Measurements from ENCODE around the gene PTPN4.
"Not testable (repeated sequence)": the region's sequence is repeated elsewhere in the genome, so short reads cannot be mapped to it uniquely, and the experiment has no call there.

Gene PTPN4

DNA sequence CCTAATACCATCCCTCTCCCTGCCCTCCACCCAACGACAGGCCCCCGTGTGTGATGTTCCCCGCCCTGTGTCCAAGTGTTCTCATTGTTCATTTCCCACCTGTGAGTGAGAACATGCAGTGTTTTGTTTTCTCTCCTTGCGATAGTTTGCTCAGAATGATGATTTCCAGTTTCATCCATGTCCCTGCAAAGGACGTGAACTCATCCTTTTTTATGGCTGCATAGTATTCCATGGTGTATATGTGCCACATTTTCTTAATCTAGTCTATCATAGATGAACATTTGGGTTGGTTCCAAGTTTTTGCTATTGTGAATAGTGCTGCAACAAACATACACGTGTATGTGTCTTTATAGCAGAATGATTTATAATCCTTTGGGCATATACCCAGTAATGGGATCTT, 44.7 kb downstream of the PTPN4 start:
- DNase-seq (ENCODE audit: low spot score), result not testable (repeated sequence)

DNA sequence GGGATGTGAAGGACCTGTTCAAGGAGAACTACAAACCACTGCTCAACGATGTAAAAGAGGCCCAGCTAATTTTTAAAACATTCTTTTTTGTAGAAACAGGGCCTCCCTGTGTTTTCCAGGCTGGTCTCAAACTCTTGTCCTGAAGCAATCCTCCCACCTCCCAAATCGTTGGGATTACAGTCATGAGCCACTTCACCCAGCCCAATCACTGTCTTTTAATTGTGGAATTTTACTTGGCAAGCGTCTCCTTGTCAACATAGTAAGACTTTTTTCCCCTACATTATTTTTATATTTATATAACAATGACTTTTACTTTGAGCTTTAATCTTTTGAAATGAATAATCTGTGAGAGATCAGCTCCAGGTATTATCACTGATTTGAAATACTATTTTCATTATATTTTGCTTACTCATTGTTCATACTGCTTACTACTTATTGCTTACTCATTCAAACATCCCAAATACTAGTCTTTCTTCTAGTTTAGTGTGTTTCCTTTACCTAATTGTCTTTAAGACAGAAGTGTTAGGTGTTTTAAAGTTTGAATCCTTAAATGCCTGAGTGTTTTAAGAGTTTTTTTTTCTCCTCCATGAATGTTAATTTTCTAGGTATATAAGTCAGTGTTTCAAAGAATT, 48.9 kb downstream of the PTPN4 start:
- no peak for DNase-seq (ENCODE audit: low spot score)

DNA sequence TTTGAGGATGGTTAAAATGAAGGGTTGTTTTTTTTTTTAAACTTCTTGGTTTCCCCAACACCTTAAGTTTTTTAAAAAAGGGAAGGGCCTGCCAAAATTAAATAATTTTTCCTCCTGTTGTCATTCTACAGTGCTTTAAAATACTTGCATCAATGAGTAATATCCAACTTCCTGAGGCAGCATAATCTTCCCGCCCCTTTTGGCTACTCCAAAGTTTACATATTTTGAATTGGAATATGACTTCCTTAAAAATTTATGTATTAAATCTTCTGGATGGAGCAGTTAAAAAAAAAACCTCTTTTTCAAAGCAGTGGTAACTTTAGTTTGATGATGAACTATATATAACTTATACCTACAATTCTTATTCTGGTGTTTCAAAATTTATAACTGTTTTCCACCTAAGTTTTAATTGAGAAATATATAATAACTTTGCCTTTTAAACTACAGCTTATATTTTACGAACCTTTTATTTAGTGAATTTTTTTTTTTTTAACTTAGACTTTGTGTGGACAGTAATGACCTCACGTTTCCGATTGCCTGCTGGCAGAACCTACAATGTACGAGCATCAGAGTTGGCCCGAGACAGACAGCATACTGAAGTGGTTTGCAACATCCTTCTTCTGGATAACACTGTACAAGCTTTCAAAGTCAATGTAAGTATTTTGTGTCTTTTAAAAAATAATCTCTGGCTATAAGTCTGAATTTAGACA, 49.8 kb downstream of the PTPN4 start:
- DNase-seq (ENCODE audit: low spot score), result no peak

DNA sequence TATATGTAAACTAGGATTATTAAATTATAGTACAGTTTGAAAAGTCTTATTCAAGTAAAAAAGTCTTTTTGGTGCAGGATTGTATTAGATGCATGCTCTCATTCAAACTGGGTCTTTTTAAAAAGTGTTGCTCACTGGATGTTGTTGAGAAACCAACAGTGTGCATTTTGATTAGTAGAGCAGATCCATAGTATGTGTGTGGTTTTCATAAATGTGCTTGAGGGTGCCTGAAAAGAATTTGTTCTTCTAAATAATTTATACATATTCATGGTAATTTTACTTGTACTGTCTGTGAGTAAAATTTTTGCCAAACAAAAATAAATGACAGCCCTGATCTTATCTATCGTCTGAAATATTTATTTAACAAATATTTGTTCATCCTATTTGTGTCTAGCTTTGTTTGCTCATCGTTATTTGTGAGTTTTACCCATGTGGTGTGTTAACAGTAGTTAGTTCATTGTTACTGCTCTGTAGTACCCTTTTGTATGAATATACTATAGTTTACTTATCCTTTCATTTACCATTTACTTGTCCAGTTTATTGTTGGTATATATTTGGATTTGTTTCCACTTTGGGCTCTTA, 50.4 kb downstream of the PTPN4 start:
- DNase-seq (ENCODE audit: low spot score), result no peak

DNA sequence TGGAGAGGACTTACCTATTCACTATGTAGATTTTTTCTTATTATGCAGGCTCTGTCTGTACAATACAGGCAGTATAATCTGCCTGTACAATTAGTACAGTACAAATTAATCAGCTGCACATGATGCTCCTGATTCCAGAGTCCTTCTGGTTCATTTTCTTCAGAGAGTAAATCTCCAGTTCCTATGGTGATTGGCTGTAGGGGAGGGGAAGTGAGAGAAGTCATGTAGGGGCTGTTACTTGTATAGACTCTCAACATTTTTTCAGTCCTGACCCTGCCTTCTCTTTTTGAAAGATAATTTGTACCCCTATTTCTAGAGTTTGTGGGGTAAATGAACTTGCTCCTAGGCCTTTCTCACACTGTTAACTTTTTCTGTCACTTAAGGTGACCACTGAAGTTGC, 54.5 kb downstream of the PTPN4 start:
- DNase-seq (ENCODE audit: low spot score), result no peak

DNA sequence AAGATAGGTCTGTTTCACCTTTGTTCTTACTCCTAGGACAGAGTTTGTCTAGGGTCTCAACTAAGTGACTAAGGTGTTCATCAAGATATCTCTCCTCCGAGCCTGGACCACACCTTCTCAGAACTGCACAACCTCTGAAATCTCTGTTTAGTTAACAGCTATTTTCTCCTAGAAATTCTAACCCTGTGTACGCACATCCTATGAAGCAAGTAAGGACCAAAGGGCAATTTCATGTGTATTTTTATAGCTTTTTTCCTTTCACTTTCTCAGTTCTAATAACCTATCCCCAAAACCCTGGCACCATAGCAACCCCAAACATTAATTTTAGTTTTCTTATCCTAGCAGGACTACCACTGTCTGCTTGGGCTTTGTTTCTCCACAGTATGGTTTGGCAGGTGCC, 59.1 kb downstream of the PTPN4 start:
- DNase-seq (ENCODE audit: low spot score), result no peak

DNA sequence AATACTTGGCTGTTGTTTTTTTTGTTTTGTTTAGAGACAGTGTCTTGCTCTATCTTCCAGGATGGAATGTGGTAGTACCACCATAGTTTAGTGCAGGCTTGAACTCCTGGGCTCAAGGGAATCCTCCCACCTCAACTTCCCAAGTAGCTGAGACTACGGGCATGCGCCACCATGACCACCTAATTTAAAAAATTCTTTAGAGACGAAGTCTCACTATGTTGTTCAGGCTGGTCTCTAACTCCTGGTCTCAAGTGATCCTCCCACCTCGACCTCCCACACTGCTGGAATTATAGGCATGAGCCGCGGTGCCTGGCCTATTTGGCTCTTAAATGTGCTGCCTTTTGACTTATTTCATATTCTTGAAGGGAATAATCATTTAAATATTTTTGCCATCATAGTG, 60.1 kb downstream of the PTPN4 start:
- no peak for DNase-seq (ENCODE audit: low spot score)

DNA sequence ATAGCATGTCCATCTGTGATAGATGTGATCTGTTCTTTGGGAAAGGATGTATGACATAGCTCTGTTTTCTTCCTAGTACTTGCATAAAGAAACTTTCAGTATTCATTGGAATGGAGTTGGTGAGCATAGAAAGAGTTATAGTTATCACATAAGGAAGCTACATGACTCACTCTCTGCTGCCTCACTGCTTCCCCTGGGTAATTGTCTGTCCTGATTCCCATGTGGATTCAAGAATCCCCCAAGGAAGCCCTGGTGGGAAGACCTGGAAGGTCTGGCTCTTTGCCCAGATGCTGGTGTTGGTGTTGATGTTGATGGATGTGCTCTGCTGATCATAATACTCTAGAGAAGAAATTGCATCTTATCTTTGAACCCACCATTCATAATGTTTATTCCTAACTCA, 60.6 kb downstream of the PTPN4 start:
- no peak for DNase-seq (ENCODE audit: low spot score)

DNA sequence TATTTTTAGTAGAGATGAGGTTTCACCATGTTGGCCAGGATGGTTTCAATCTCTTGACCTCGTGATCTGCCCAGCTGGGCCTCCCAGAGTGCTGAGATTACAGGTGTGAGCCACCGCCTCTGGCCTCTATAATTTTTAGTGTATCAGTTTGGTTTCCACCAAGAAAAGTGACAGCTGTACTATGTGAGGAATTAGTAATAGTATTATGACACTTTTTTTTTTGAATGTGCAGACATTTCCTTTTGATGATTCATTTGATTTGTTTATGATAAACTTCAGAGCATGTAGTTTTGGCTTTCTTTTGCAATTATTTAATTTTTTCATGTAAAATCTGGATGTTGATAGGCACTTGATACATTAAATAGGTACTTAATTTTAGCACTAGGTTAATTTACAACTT, 61.5 kb downstream of the PTPN4 start:
- no peak for DNase-seq (ENCODE audit: low spot score)

DNA sequence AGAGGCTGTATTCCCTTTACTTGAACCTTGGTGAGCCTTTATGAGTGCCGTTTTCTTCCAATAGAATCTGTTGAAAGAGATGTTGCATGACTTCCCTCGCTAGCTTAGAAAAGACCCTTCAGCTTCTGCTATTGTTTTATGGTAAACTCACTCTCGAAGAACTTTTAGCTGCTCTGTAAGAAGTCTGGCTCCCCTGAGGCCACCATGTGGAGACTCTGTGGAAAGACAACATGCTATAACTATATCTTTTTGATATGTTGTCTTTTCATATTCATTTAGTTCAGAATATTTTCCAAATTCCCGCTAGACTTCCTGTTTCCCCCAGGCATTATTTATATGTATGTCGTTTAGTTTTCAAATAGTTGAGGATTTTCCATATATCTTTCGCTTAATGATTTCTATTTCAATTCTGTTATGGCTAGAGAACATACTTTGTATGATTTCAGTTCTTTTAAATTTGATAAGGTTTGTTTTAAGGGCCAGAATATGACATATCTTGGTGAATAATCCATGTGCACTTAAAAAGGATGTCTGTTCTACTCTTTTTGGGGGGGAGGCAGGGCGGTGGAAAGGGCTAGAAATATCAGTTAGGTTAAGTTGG, 64.1 kb downstream of the PTPN4 start:
- DNase-seq (ENCODE audit: low spot score), result peak; percentile 42

DNA sequence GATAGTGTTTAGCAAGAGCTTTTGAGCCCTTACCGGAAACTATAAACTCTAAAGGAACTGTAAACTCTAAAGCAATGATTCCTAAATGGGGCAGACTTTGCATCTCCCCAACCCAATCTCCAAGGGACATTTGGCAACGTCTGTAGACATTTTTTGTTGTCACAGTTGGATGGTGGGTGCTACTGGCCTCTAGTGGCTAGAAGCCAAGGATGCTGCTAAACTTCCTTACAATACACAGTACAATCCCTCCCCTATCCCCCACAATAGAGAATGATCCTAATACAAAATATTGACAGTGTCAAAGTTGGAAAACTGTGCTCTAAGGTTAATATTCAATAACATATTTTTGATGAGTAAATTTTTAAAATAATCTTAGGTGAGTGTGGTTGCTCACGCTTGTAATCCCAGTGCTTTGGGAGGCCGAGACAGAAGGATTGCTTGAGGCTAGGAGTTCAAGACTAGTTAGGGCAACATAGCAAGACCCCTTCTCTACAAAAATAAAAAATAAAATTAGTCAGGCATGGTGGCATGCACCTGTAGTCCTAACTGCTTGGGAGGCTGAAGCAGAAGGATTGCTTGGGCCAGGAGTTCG, 66.7 kb downstream of the PTPN4 start:
- peak; percentile 19 for DNase-seq (ENCODE audit: low spot score)

DNA sequence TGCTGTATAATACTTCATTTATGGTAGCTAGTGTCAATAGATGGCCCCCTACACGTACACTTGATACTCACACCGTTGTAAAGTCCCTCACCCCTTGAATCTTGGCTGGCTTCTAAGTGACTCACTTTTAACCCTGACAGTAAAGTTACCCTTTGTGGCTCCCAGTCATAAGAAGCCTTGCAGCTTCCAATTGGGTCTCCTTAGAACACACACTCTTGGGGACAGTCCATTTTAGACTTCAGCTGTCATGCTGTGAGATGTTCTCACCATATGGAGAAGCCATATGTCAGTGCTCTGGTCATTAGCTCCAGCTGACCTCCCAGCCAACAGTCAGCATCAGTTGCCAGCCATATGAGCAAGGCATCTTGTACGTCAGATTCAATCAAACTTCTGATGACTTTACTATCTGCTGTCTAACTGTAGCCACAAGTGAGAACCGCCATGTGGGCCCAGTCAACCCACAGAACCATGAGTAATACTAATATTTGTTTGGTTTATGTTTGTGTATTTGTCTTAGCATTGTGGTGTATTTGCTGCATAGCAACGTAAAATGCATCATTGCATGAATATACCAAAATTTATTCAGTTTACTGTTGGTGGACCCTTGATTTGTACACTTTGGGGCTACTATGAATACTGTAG, 68.3 kb downstream of the PTPN4 start:
- no peak for DNase-seq (ENCODE audit: low spot score)

DNA sequence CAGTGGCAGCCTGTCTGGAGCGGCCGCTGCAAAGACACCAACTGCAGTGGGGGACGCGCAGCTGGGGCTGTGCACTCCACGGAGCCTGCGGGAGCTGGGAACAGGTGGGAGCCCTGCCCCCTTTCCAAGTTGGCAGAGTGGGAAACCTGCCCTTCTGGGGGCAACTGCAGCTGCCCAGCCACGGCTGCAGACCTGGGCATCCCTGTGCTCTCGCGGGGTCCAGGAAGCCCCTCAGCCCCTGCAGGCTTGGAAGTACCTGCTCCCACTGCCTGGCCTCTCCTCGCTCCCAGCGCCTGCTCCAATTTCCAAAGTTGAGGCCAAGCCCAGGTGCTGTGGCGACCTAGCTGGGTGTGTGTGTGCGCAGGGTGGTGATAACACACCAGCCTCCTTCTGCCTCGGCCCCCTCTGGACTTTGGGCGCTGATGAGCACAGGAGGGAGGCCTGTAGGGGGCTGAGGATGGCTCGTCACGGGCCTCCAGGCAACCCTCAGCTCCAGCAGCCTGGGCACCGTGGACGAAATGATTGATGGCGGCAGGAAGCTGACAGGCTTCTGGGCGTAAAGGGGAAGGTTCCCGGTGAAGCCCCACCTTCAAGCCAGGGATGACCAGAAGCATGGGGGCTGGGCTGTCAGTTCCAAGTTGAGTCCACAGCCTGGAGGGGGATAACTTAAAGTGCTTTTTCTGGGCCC, 76.9 kb downstream of the PTPN4 start:
- no peak for DNase-seq (ENCODE audit: low spot score)

DNA sequence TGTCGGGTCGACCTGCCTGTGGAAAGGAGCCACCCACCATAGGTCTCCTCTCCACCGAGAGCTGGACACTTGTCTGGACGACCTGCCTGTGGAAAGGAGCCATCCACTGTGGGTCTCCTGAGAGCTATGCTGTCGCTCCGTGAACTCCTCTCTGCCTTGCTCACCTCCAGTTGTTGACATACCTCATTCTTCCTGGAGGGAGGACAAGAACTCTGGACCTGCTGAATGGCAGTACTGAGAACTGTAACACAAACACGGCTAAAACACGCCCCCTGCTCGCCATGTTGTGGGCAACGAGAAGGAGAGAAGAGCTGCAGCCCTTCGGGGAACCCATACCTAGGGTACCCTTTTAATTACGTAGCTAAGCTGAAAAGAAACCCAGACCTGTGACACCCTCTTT, 77.6 kb downstream of the PTPN4 start:
- DNase-seq (ENCODE audit: low spot score), result no peak

DNA sequence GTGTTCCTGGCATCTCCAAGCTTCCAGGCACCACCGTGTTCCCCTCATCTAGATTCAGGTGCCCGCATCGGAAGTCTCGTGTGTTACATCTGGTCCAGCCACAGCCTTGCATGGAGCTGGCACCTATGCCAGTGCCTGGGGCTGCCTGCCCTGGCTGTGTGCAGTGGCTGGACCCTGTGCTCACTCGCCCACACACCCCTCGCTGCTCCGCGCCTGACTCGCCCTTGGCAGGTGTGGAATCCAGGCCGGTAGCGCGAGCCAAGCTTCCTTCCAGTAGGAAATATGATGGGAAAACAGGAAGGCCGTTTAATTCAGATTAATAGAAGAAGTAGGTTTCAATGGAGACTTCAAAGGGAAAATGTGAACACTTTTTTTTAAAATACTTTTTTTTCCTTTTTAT, 78.0 kb downstream of the PTPN4 start:
- no peak for DNase-seq (ENCODE audit: low spot score)

DNA sequence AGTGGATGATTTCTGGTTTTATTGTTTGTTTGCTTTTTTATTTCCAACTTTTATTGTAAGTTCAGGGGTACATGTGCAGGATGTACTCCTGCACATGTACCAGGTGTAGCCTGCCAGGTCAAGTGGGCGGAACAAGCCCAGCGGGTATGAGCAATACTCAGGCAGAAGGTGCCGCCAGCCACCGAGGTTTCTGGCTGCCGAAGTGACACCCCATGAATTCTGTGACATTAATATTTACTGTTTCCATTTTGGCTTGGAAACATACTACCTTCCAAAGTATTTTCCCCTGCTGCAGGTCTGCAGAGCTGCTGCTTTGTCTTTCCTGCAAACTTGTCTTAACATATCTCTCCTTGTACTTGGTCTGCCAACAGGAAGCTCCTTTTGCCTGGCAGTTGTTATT, 78.5 kb downstream of the PTPN4 start:
- DNase-seq (ENCODE audit: low spot score), result no peak

DNA sequence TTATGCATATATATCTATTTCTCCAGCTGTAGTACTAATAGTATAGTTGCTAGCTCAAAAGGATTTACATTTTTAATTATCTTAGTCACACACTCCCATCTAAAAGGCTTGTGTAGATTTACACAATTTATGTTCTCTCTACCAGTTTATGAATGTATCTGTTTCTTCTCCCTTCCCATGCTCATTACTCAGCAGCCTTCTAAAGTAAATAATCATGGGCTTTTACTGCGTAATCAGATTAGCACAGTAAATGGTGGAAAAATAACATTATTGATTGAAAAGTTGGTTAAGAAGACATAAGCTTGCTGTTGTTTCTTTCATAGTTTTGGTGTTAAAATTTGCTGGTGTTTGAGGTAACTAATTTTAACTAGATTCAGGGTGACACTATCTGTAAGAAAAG, 81.8 kb downstream of the PTPN4 start:
- DNase-seq (ENCODE audit: low spot score), result no peak

DNA sequence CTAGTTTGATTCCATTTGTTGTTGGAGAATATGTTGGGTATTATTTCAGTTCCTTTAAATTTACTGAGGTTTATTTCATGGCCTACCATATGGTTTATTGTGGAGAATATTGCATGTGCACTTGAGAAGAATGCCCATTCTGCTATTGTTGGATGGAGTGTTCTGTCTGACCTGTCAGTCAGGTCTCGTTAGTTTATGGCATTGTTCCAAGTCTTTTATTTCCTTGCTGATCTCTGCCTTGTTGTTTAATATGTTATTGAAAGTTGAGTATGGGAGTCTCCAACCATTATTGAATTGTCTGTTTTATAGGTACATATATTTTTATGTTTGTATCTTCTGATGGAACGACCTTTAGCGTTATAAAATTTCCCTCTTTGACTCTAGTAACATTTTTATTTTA, 86.3 kb downstream of the PTPN4 start:
- DNase-seq (ENCODE audit: low spot score), result no peak

DNA sequence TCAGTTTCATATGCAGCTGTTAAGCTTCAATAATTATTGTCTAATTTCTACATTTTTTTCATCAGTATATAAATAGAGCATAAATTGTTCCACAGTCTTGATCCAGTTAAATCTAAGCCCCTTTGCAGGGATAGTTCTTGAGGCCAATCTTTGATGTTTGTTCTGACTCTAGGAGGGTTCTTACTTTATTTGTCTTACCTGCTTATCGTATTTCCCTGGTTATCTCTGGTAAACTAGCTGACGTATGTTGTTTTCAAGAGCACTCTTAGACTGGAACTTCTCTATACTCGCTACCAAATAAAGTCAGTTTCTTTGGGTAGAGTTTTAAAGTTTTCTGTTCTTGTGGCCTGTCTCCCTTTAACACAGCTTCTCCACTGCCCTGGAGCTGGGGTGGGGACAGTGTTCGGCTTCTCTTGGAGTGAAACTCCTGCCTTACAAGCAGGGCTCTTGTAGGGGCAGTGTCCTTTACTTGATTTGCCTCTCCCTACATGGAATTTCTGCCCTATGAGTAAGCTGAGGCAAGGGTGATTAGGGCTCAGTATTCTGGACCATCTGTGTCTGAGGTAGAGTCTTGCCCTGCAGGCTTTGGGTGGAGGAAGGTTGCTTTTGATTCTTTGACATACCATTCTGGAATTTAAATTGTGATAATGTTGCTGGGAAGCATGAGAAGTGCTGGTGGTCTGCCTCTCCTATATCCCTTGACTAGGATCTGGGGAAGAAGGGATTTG, 90.3 kb downstream of the PTPN4 start:
- no peak for DNase-seq (ENCODE audit: low spot score)

DNA sequence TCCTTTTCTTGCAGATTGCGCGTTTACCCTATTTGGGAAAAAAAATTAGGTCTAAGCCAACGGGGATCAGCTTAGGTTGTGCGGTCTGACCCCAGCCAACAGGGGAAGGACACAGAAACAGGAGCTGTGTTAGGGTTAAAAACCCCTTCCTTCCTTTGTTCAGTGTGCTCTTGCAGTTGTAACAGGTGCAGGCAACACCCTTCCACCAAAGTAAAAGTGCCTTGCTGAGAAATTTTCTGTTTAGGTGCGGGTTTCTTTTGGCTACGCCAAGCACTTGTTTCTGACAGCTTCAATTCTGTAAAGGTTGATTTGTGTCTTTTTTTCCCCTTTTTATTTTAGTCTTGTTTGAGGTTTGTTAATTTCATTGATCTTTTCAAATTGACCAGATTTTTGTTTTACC, 92.5 kb downstream of the PTPN4 start:
- DNase-seq (ENCODE audit: low spot score), result no peak

DNA sequence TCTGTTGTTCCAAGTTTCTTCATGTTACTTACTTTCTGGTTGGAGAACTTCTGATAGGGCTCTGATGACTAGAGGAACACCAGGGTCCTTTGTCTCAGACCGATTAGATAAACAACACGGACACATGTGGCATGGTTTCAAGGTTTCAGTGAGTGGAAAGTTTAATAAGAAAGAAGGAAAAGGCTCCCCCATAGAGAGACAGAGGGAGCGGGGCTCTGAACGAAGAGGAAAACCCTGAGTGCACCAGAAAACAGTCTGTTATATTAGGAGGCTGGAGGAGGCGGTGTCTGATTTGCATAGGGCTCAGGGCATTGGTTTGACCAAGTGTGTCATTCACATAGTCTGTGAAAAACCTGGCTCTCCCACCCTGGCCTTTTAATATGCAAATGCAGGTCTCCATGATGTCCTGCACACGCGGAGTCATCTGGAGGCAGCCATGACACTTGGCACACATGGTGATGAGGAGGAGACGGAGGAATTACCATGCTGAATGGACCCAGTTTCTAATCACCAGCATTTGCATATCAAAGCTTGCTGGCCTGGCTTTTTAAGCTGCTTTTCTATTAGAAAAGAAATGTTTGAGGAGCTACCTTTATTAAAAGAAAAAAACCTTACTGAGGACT, 94.2 kb downstream of the PTPN4 start:
- no peak for DNase-seq (ENCODE audit: low spot score)
